Activated CD8-positive, alpha-beta memory T cell treated with anti-CD3 and anti-CD28 coated beads, Interleukin-2, amount 50 U/mL, for 4 hours (primary cell): Measurements from ENCODE around the gene BTNL9.
"Not testable (repeated sequence)": the region's sequence is repeated elsewhere in the genome, so short reads cannot be mapped to it uniquely, and the experiment has no call there.

ENCODE experiments used
- DNase-seq: peaks from one replicate; pipeline ENCODE4 v3.0.0-alpha.2; 2020

Gene BTNL9

DNA sequence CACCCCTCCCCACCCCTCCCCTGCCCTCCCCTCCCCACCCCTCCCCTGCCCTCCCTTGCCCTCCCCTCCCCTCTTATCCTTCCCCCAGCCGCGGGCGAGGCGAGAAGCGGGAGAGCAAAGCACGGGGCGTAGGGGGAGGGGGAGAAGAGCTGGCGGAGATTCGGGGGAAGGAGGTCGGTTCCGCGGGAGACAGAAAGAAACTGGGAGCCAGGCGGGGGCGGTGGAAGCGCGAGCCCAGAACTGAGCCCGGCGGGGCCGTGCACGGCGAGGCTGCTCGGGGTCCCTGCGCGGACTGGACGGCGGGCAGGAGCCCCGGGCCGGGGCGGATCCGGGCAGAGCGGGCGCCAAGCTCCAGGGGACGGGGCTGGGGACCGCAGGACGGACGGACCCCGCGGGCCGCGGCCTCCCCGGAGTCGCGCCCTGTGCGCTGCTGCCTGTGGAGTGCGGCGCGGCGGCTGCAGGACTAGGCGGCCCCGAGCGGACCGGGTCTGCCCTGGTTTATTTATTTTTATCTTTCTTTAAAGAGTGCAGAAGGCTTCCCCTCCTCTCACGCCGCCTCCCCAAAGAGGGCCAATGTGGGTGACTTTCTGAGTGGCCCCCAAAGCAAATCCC lies 61.1 kb downstream of the BTNL9 start:
- DNase-seq: not testable (repeated sequence)

DNA sequence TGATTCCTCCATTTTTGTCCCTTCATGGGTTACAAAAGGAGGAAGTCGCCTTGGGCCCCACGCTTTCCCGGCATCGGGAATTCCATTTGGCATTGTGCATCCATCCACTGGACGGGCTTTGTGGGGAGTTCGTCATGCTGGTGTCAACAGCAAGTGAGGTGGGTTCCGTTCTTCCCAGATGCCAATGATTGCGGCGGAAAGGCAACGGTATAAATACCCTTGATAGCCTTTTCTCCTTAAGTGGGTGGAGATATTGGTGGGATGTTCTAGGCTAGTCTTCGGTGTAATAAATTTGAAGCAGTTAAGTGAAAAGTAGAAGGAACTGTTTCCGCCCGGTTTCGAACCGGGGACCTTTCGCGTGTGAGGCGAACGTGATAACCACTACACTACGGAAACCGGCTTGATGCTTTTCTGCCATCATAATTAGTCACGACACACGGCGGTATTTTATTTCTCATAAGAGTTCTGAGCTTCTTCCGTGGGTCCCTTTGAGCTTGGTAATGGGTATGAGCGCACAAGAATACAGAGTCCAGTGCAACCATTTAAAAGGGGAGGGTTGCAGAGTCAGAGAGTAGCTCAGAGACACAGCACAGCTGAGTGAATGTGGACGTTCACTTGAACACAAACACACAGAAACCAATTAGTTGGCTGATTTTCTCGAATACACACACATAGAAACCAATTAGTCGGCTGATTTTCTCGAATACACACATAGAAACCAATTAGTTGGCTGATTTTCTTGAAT lies 62.0 kb downstream of the BTNL9 start:
- not testable (repeated sequence) for DNase-seq

DNA sequence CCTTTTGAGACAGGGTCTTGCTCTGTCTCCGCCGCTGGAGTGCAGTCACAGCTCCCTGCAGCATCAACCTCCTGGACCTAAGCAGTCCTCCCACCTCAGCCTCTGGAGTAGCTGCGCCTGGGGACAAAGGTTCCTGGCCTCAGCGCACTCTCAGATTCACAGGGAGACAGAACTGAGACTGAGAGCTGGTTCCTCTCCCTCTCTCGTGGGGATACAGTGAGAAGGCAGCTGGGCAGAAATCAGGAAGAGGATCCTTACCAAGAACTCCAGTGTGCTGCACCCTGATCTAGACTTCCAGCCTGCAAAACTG lies 64.1 kb downstream of the BTNL9 start:
- DNase-seq: not testable (repeated sequence)

DNA sequence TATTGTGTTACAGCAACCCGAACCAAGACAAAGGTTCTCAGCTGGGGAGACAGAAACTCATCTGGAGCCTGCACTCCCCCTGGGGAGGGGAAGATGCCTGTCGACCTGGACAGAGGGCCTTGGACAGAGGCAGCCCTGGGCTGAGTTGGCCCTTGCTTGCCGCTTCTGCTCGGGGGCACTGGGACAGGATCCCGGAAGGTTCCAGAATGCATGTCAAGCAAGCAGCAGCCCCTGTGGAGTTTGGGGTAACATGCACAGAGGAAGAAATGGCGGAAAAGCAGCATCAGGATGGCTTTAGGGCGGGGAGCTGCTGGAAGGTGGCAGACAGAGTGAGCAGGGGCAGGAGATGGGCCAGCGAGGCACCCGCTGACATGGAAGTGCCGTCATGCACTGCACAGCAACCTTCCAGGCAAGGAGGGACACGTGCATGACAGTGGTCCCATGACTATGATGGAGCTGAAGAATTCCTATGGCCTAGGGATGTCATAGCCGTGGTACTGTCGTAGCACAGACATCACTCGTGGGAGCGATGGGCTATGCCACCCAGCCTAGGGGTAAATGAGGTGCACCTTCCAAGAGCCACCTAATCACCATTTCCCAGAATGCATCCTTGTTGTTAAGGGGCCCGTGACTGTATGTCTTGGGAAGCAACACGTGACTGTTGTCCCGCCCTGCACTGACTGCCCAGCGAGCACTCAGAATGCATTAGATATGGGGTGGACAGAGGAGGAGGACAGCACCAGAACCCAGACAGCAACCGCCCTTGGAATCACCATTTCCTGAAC lies 64.7 kb downstream of the BTNL9 start:
- not testable (repeated sequence) for DNase-seq

DNA sequence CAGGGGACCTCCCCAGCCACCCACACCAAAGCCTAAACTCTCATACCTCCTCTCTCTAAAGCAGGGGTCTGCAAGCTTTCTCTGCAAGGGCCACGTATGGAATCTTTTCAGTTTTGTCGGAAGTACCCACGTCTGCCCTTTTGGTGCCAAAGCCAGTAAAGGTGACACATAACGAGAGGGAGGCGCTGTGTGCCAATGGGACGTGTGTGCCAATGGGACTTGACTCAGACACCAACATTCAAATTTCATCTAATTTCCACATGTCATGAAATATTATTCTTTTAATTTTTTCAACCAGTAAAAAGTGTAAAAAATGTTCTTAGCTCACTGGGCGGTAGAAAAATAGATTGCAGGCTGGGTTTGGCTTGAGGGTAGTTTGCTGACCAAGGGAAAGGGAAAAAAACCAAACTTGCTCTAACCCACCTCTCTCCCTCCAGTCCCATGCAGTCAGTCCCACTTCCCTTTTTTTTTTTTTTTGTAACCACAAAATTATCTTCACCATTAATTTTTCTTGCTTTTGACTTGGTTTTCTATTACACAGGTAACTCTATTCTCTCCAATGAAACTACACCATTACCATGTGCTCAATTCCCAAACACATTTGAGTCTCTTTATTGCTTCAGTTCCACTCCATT lies 65.4 kb downstream of the BTNL9 start:
- no peak for DNase-seq

DNA sequence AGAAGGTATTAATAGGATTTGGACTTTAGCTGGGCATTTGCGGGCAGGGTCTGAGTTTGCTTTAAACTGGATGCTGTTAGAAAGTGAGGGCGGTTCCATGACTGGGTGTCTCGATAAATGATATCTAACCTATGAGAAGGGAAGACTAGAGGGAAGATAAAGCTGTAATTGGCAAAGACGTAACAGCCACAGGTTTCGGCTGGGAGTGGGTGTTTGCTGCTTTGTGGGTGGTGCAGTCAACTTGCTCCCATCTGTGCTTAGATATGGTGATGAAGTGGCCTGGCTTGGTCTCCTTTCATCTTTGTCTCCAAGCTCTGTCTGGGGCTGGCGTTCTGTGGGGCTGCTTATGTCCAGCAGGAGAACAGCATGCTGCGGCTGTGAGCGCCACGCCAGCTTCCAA lies 67.6 kb downstream of the BTNL9 start:
- DNase-seq: no peak

DNA sequence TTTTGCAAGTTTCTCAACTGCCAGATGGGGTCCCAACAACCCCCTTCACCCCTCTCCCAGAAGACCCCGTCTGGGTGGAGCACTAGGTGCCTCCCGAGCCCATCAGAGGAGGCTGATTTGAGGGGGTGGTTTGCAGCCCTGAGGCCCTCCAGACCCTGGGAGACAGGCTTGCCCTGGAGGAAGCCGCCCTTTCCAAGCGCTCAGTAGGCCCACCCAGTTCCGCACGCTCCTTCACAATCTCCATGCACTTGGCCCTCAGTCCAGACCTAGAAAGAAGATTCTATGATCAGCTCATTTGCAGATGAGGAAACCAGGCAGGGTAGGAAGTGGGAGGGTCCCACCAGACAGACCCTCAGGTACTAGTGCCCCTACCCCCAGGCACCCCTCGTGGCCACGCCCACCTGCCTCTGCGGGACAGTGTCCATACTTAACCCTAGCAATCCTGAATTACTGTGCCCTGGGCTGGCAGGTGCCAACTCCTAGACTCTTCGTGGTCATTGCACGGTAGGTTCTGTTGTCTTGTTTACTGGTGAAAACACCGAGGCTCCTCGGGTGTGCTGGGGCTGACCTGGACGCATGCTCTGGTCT lies 68.6 kb downstream of the BTNL9 start:
- DNase-seq: no peak

DNA sequence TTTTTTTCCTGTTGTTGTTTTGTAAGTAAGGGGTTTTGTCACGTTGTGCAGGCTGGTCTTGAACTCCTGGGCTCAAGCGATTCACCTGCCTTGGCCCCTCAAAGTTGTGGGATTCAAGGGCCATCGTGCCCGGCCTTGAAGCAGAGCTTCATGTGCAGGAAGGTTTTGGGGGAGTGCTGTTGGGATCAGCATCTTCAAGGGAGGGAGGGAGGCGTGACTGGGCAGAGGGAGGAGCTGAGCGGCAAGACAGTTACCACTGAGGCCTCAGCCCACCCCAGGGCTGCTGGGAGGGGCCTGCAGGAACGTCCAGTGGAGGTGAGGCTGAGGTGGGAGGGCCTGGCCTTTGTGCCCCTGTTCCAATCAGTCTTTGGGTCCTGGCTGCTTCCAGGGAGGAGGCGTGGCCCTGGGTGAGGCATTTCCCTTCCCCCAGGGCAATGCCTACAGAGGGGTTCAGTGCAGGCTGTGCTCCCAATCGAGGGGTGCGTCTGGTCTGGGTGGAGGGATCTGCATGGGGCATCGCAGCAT lies 69.5 kb downstream of the BTNL9 start:
- DNase-seq: no peak

DNA sequence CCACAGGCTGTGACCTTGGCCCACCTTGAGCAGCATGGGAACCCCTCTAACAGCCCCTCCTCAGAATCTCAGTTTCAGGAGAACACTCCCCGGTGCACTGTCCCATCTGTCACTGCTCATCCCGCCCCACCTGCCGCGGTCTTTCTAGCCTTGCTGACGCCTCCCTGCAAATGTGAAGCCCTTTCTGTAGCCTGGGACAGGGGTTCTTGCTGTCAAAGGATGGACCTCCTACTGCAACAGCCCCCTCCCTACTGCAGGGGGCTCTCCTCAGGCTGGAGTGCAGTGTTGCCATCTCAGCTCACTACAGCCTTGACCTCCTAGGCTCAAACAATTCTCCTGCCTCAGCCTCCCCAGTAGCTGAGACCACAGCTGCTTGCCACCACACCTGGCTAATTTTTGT lies 70.9 kb downstream of the BTNL9 start:
- DNase-seq: no peak
